ENCODE results near the gene JADE3.

GRCh38 chrX:46961097-46961496 lies 48.9 kb downstream of the JADE3 start:
- TF ChIP-seq CTCF (IDR thresholded peaks at IDR 0.05; ENCODE audit: poor library complexity, severe bottlenecking) (no peak), EZH2 (IDR thresholded peaks at IDR 0.05; ENCODE audit: borderline replicate concordance, insufficient read depth, low read length, poor library complexity, severe bottlenecking) (no peak), EP300 (conservative IDR thresholded peaks at IDR 0.05; ENCODE audit: poor library complexity, severe bottlenecking) (no peak), POLR2AphosphoS5 (IDR thresholded peaks at IDR 0.05) (no peak), REST (IDR thresholded peaks at IDR 0.05; ENCODE audit: borderline replicate concordance) (no peak), SMC3 (conservative IDR thresholded peaks at IDR 0.05; ENCODE audit: poor library complexity) (no peak)
